Endodermal cell (in vitro differentiated cells): ENCODE data around the gene SYTL5. TPM values are rescaled to one million over a fixed set of nuclear protein-coding genes. Genes with fewer than 3 reads are reported as not detected.

Experiments used
- DNase-seq: peaks from one replicate; pipeline ENCODE4 v3.0.0-alpha.2; 2017
- H3K27ac ChIP-seq: 2 replicates; pipeline ENCODE4 v1.5.1; 2013; ENCODE audit warnings: mild to moderate bottlenecking, low read depth, low read length, moderate library complexity
- H3K27me3 ChIP-seq: 2 replicates; pipeline ENCODE4 v1.6.1; 2013; ENCODE audit warnings: mild to moderate bottlenecking, low read length, moderate library complexity; ENCODE audit not compliant: insufficient read depth, control insufficient read depth, poor library complexity, severe bottlenecking
- H3K36me3 ChIP-seq: 2 replicates; pipeline ENCODE4 v1.7.0; 2013; ENCODE audit warnings: mild to moderate bottlenecking, low read length, moderate library complexity; ENCODE audit not compliant: control insufficient read depth, insufficient read depth
- H3K4me1 ChIP-seq: one replicate; pipeline ENCODE4 v1.7.0; 2013; ENCODE audit warnings: low read length; ENCODE audit not compliant: control insufficient read depth, insufficient read depth
- H3K4me3 ChIP-seq: 2 replicates; pipeline ENCODE4 v1.5.1; 2013; ENCODE audit warnings: mild to moderate bottlenecking, low read length, moderate library complexity
- H3K9ac ChIP-seq: 2 replicates; pipeline ENCODE4 v1.6.1; 2013; ENCODE audit warnings: mild to moderate bottlenecking, low read length, moderate library complexity; ENCODE audit not compliant: poor library complexity, severe bottlenecking; ENCODE audit errors: extremely low read depth
- H3K9me3 ChIP-seq: 2 replicates; pipeline ENCODE4 v1.6.1; 2013; ENCODE audit warnings: mild to moderate bottlenecking, low read length, moderate library complexity; ENCODE audit not compliant: control insufficient read depth
- H3K27ac Mint-ChIP-seq: 2 replicates; pipeline ENCODE4 v1.8.0; 2020; ENCODE audit warnings: mixed read lengths
- H3K27me3 Mint-ChIP-seq: 2 replicates; pipeline ENCODE4 v1.8.0; 2021; ENCODE audit warnings: mild to moderate bottlenecking, mixed read lengths; ENCODE audit not compliant: insufficient read depth
- H3K36me3 Mint-ChIP-seq: 2 replicates; pipeline ENCODE4 v1.8.0; 2020; ENCODE audit warnings: low read depth, mixed read lengths
- H3K4me1 Mint-ChIP-seq: 2 replicates; pipeline ENCODE4 v1.8.0; 2020; ENCODE audit warnings: mixed read lengths
- H3K4me3 Mint-ChIP-seq: 2 replicates; pipeline ENCODE4 v1.8.0; 2020; ENCODE audit warnings: mild to moderate bottlenecking, moderate library complexity, mixed read lengths
- H3K9me3 Mint-ChIP-seq: 2 replicates; pipeline ENCODE4 v1.8.0; 2020; ENCODE audit warnings: mild to moderate bottlenecking, mixed read lengths
- CTCF ChIP-seq: fragments of 200-600 bp; sonication (generic); conservative IDR thresholded peaks from 2 replicates; pipeline ENCODE4 v1.5.0; 2021; ENCODE audit warnings: antibody characterized with exemption, mild to moderate bottlenecking
- WGBS, 2 experiments: methylation state at CpG; one replicate each; pipeline versions ENCODE4 v1.1.5 to v1.1.7; 2013; ENCODE audit warnings: missing lambda C conversion rate in 2 of 2, mixed read lengths in 1 of 2; ENCODE audit not compliant: insufficient coverage in 1 of 2, insufficient read length in 1 of 2; 5-methylcytosine and 5-hydroxymethylcytosine counted together
- total RNA-seq, 2 donors: library from RNA; stranded (reverse); fragmentation: NEBNext Ultra II Directional in 1 of 2; extraction: Animal tissue kit (Norgen Biotek cat#: 25700) in 1 of 2; gene quantifications; 2 replicates in 1 of 2; 3 replicates in 1 of 2; pipeline ENCODE4 v1.2.1, GENCODE V29; 2021

The SYTL5 gene
- total RNA-seq, 2 donors from 2014 or later: 8.1 to 8.6 TPM

GRCh38 chrX:38048886-38049285 lies 42.5 kb downstream of the SYTL5 start:
- no peak for DNase-seq
- no peak overlapping the region for H3K27ac ChIP-seq
- H3K4me3 Mint-ChIP-seq: no peak overlapping the region
- no peaks in the 10 kb centered on the region for H3K27me3 Mint-ChIP-seq
- H3K9me3 Mint-ChIP-seq: peaks cover 45% of the 10 kb centered on the region
- WGBS, 2 experiments: 67% methylated on average over 1 of the region's 1 CpG; no CpG with 5 or more reads in 1 of the 2 experiments
- H3K9ac ChIP-seq: no peak overlapping the region
- H3K4me1 ChIP-seq: no peaks in the 10 kb centered on the region
- no peaks in the 10 kb centered on the region for H3K9me3 ChIP-seq
- no peak overlapping the region for H3K4me3 ChIP-seq
- H3K36me3 ChIP-seq: no peaks in the 10 kb centered on the region
- H3K4me1 Mint-ChIP-seq: peaks cover 16% of the 10 kb centered on the region
- no peaks in the 10 kb centered on the region for H3K36me3 Mint-ChIP-seq
- no peak overlapping the region for H3K27ac Mint-ChIP-seq
- no peaks in the 10 kb centered on the region for H3K27me3 ChIP-seq
- no peak for TF ChIP-seq CTCF

DNA sequence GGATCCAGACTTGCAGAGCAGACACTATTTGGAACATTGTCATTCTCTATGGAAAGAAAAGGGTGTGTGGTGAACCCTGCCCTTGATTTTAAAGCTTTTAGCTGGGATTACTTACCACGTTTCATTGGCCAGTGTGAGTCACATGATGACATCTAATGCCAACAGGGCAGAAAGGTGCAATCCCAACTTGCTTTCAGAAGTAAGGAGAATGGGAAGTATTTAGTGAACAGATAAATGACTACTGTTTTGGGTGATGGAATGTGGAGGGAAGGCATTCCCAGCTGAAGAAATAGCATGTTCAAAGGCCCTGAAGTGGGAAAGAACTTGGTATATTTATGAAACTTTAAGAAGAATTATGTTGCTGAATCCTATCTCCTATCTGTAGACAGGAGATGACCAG lies 44.5 kb downstream of the SYTL5 start:
- H3K27ac ChIP-seq: no peak overlapping the region
- no peak for TF ChIP-seq CTCF
- no peak for DNase-seq
- Mint-ChIP-seq H3K27me3 (no peaks in the 10 kb centered on the region), H3K27ac (no peak overlapping the region), H3K36me3 (no peaks in the 10 kb centered on the region), H3K4me3 (no peak overlapping the region), H3K4me1 (peaks cover 4% of the 10 kb centered on the region), H3K9me3 (peaks cover 45% of the 10 kb centered on the region)
- H3K9ac ChIP-seq: no peak overlapping the region
- no peaks in the 10 kb centered on the region for H3K27me3 ChIP-seq
- H3K36me3 ChIP-seq: no peaks in the 10 kb centered on the region
- no peaks in the 10 kb centered on the region for H3K9me3 ChIP-seq
- WGBS, 2 experiments: 80 to 100% methylated on average over 1 of the region's 1 CpG
- H3K4me3 ChIP-seq: no peak overlapping the region
- no peaks in the 10 kb centered on the region for H3K4me1 ChIP-seq

GRCh38 chrX:38052096-38052495 lies 45.7 kb downstream of the SYTL5 start:
- no peak overlapping the region for H3K9ac ChIP-seq

More at GRCh38 chrX:38052096-38052495, 45.7 kb downstream of the SYTL5 start:
- no peaks in the 10 kb centered on the region for H3K4me1 ChIP-seq
- Mint-ChIP-seq H3K4me3 (no peak overlapping the region), H3K36me3 (no peaks in the 10 kb centered on the region), H3K4me1 (peaks cover 4% of the 10 kb centered on the region), H3K27ac (no peak overlapping the region), H3K9me3 (peaks cover 43% of the 10 kb centered on the region), H3K27me3 (no peaks in the 10 kb centered on the region)
- no peaks in the 10 kb centered on the region for H3K9me3 ChIP-seq
- no peak for DNase-seq
- 83% methylated on average over 1 of the region's 1 CpG; no CpG with 5 or more reads in 1 of the 2 experiments for WGBS, 2 experiments
- H3K36me3 ChIP-seq: no peaks in the 10 kb centered on the region
- no peak for TF ChIP-seq CTCF
- H3K27ac ChIP-seq: no peak overlapping the region
- H3K4me3 ChIP-seq: no peak overlapping the region
- no peaks in the 10 kb centered on the region for H3K27me3 ChIP-seq
